ENCODE results near the gene NOP58.
"Not testable (repeated sequence)": the region's sequence is repeated elsewhere in the genome, so short reads cannot be mapped to it uniquely, and the experiment has no call there.

NOP58 gene

DNA sequence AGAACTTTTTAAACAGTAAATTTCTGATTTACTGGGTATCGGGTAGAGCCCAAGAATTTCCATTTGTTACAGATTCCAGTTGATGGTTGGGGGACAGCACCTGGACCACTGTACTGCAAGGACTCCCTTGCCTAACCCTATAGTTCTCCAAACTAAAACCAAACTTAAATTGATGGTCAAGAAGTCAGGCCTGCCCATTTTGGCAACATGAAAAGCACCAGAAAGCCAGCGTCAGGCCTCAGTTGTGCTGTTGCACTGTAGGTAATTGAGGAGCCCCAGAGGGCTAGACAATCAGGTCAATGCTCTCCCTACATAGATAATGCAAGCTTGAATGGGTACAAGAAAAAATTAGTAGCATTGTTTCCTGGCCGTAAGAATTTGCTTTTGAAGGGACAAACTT lies 40.5 kb downstream of the NOP58 start:
- no peak for DNase-seq (ENCODE audit: low read depth in 2 of 2)

DNA sequence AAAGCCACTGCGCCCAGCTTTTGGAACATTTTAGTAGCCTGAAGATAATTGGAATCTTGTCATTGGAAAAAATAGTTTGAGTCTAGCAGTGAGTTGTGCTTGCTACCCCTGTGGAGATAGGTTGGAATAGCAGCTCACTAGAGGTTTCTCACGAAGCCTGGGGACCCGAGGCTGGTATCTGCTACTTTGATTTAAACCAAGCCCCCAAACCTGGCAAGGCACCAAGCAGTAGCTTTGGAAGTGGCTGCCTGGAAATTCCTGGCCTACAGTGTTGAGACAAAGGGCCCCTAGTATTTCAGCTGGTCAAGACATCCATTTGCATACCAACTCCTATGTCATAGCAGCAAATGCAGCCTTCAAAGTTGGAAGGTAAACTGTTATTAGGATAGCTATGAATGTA lies 42.1 kb downstream of the NOP58 start:
- no peak for DNase-seq (ENCODE audit: low read depth in 2 of 2)

DNA sequence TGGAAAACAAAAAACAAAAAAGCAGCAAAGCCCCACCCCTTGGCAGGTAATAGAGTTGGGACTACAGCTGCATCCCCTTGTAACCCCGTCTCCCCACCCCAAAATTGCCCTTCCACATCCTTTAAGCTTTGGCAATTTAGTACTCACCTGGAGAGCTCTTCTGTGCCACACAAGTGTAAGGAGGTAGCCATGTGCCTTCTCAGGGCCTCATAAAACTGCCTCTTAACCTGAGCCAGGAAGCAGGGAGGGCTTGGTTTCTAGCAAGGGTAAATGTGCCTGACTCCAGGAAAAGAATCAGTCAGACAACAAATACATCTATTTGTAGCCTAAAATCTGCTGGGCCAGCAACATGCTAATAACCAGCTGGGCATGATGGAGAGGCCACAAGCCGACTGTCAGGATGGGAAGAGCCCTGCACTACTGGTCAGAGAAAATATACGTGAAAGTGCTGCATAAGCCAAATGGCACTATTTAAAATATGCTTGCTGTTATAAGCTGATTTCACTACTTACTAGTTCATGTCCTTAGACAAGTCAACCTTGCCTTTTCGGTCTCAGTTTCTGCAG lies 46.3 kb downstream of the NOP58 start:
- no peak for DNase-seq (ENCODE audit: low read depth in 2 of 2)

DNA sequence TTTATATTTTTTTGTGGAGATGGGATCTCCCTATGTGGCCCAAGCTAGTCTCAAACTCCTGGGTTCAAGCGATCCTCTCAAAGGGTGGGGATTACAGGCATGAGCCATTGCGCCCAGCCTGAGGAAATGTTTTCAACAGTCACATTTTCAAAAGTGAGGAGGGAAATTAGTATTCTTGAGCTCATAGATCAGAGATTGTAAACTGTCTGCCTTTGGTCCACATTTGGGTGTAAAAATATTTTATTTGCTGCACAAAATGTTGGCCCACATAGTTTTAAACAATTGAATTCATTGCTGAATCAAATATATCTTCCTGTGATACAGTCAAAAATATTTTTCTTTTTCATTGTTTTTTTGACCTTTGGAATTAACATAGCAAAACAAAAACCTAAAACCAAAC lies 48.6 kb downstream of the NOP58 start:
- DNase-seq (ENCODE audit: low read depth in 2 of 2) = no peak

- DNase-seq (ENCODE audit: low read depth in 2 of 2) = no peak
Observed at GRCh38 chr2:202317080-202317857, 51.7 kb downstream of the NOP58 start.

GRCh38 chr2:202320362-202320761 lies 54.8 kb downstream of the NOP58 start:
- DNase-seq (ENCODE audit: low read depth in 2 of 2) = not testable (repeated sequence)

GRCh38 chr2:202322435-202322834 lies 56.9 kb downstream of the NOP58 start:
- no peak for DNase-seq (ENCODE audit: low read depth in 2 of 2)

DNA sequence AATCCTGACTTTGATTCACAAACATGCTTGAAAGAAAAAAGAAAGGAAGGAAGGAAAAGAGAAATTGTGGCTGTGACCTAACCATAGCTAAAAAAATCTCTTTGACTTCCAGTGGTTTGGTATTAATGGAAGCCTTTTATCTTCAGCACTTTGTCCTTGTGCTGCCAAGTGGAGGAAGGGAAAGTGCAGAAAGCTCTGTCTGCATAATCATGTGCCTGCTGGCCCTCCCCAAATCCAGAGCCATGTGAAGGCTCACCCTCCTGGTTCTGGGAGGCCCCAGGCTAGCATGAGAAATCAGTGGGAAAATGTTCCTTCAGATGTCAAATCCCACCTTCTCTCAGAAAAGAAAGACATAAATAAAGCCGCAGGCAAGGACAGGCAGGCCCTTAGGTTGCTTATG lies 62.3 kb downstream of the NOP58 start:
- no peak for DNase-seq (ENCODE audit: low read depth in 2 of 2)

DNA sequence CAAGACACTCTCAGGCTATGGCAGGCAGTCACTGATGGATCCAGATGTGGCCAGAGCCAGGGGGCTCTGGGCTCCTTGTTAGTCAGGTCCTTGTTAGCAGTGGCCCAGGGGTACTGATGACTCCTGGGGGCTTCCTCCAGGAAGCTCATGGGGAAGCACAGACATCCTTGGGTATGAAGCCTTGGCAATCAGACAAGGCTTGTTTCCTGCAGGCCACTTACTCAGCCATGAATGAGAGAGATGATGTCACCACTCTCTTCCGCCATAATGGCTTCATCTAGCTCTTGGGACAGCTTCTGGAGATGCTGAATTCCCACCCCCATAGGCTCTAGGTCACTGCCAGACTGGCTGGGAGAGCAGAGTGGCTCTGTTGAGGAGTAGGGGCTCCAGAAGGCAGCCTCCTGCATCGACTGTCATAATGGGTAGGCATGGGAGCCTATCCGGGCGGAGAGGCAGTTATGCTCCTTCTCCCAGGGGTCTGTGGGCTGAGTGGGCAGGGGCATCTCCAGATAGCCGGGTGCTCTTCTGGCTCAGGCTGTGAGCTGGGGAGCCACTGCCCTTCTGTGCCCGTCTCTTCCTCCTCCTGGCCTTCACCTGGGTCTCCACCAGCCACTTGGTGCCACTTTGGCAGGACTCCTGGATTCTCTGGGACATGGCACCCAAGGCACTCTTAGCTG lies 70.4 kb downstream of the NOP58 start:
- DNase-seq (ENCODE audit: low read depth in 2 of 2) = no peak

GRCh38 chr2:202337151-202337550 lies 71.6 kb downstream of the NOP58 start:
- DNase-seq (ENCODE audit: low read depth in 2 of 2) = no peak

GRCh38 chr2:202337706-202338346 lies 72.3 kb downstream of the NOP58 start:
- DNase-seq (ENCODE audit: low read depth in 2 of 2) = no peak

- no peak for DNase-seq (ENCODE audit: low read depth in 2 of 2)
Observed at GRCh38 chr2:202339071-202339870, 73.7 kb downstream of the NOP58 start.

DNA sequence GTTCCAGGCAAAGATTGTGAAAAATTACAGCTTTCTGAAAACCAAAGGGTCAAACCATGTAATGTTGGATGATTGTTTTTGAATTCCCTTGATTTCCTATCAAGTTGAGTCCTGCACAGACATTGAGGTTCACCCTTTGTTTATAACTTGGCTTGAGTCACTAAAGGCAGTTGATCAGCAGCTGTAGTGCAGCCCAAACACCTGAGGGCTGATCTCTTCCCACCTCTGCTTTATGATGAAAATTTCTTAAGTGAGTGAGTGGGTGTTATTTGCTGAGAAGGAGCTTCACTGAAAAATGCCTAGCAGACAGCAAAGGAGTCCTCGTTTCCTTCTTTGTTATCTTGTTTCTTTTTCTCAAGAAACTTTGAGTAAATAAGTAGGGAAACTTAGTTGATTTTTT lies 78.6 kb downstream of the NOP58 start:
- no peak for DNase-seq (ENCODE audit: low read depth in 2 of 2)

GRCh38 chr2:202346180-202346579 lies 80.6 kb downstream of the NOP58 start:
- DNase-seq (ENCODE audit: low read depth in 2 of 2) = no peak
